Endodermal cell (in vitro differentiated cells): ENCODE measurements around the gene FOXL3. TPM values are rescaled to one million over a fixed set of nuclear protein-coding genes. Genes with fewer than 3 reads are reported as not detected.

Experiments used
- DNase-seq: peaks from one replicate; pipeline ENCODE4 v3.0.0-alpha.2; 2017
- H3K27ac ChIP-seq: 2 replicates; pipeline ENCODE4 v1.5.1; 2013; ENCODE audit warnings: mild to moderate bottlenecking, low read depth, low read length, moderate library complexity
- H3K27me3 ChIP-seq: 2 replicates; pipeline ENCODE4 v1.6.1; 2013; ENCODE audit warnings: mild to moderate bottlenecking, low read length, moderate library complexity; ENCODE audit not compliant: insufficient read depth, control insufficient read depth, poor library complexity, severe bottlenecking
- H3K36me3 ChIP-seq: 2 replicates; pipeline ENCODE4 v1.7.0; 2013; ENCODE audit warnings: mild to moderate bottlenecking, low read length, moderate library complexity; ENCODE audit not compliant: control insufficient read depth, insufficient read depth
- H3K4me1 ChIP-seq: one replicate; pipeline ENCODE4 v1.7.0; 2013; ENCODE audit warnings: low read length; ENCODE audit not compliant: control insufficient read depth, insufficient read depth
- H3K4me3 ChIP-seq: 2 replicates; pipeline ENCODE4 v1.5.1; 2013; ENCODE audit warnings: mild to moderate bottlenecking, low read length, moderate library complexity
- H3K9ac ChIP-seq: 2 replicates; pipeline ENCODE4 v1.6.1; 2013; ENCODE audit warnings: mild to moderate bottlenecking, low read length, moderate library complexity; ENCODE audit not compliant: poor library complexity, severe bottlenecking; ENCODE audit errors: extremely low read depth
- H3K9me3 ChIP-seq: 2 replicates; pipeline ENCODE4 v1.6.1; 2013; ENCODE audit warnings: mild to moderate bottlenecking, low read length, moderate library complexity; ENCODE audit not compliant: control insufficient read depth
- H3K27ac Mint-ChIP-seq: 2 replicates; pipeline ENCODE4 v1.8.0; 2020; ENCODE audit warnings: mixed read lengths
- H3K27me3 Mint-ChIP-seq: 2 replicates; pipeline ENCODE4 v1.8.0; 2021; ENCODE audit warnings: mild to moderate bottlenecking, mixed read lengths; ENCODE audit not compliant: insufficient read depth
- H3K36me3 Mint-ChIP-seq: 2 replicates; pipeline ENCODE4 v1.8.0; 2020; ENCODE audit warnings: low read depth, mixed read lengths
- H3K4me1 Mint-ChIP-seq: 2 replicates; pipeline ENCODE4 v1.8.0; 2020; ENCODE audit warnings: mixed read lengths
- H3K4me3 Mint-ChIP-seq: 2 replicates; pipeline ENCODE4 v1.8.0; 2020; ENCODE audit warnings: mild to moderate bottlenecking, moderate library complexity, mixed read lengths
- H3K9me3 Mint-ChIP-seq: 2 replicates; pipeline ENCODE4 v1.8.0; 2020; ENCODE audit warnings: mild to moderate bottlenecking, mixed read lengths
- WGBS, 2 experiments: methylation state at CpG; one replicate each; pipeline versions ENCODE4 v1.1.5 to v1.1.7; 2013; ENCODE audit warnings: missing lambda C conversion rate in 2 of 2, mixed read lengths in 1 of 2; ENCODE audit not compliant: insufficient coverage in 1 of 2, insufficient read length in 1 of 2; 5-methylcytosine and 5-hydroxymethylcytosine counted together
- total RNA-seq, 2 donors: library from RNA; stranded (reverse); fragmentation: NEBNext Ultra II Directional in 1 of 2; extraction: Animal tissue kit (Norgen Biotek cat#: 25700) in 1 of 2; gene quantifications; 2 replicates in 1 of 2; 3 replicates in 1 of 2; pipeline ENCODE4 v1.2.1, GENCODE V29; 2021
- TF ChIP-seq, protein P1 (sequence below): fragments of 200-600 bp; sonication (generic); conservative IDR thresholded peaks from 2 replicates; pipeline ENCODE4 v1.5.0; 2021; ENCODE audit warnings: antibody characterized with exemption, mild to moderate bottlenecking

FOXL3 gene
- total RNA-seq, 2 donors from 2014 or later = not detected

DNA sequence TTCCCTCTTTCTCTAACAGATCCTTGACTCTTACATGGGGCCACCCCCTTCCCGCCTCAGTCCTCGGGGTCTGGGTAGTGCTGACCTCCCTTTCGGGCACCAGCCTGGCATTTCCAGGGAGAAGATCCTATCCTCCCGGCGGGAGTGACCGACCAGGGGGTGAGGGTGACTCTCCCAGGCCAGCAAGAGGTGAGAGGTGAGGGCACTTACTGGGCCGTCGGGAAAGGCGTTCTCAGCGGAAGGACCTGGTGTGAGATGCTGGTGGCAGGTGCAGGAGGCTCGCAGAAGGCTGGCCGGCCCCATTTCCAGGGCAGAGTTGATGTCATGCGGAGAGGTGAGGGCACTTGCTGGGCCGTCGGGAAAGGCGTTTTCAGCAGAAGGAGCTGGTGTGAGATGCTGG is 4.2 kb upstream of the FOXL3 start:
- Mint-ChIP-seq H3K27me3 (peaks cover 61% of the 10 kb centered on the region), H3K27ac (no peak overlapping the region), H3K36me3 (no peaks in the 10 kb centered on the region), H3K4me1 (no peaks in the 10 kb centered on the region), H3K9me3 (peaks cover 7% of the 10 kb centered on the region), H3K4me3 (no peak overlapping the region)
- H3K27me3 ChIP-seq = peaks cover 21% of the 10 kb centered on the region
- no peak overlapping the region for H3K9ac ChIP-seq
- WGBS, 2 experiments = 86% methylated on average over 11 to 16 of the region's 16 CpGs
- no peak overlapping the region for H3K4me3 ChIP-seq
- no peaks in the 10 kb centered on the region for H3K4me1 ChIP-seq
- no peak overlapping the region for H3K27ac ChIP-seq
- no peak for DNase-seq
- TF ChIP-seq, protein P1, sequence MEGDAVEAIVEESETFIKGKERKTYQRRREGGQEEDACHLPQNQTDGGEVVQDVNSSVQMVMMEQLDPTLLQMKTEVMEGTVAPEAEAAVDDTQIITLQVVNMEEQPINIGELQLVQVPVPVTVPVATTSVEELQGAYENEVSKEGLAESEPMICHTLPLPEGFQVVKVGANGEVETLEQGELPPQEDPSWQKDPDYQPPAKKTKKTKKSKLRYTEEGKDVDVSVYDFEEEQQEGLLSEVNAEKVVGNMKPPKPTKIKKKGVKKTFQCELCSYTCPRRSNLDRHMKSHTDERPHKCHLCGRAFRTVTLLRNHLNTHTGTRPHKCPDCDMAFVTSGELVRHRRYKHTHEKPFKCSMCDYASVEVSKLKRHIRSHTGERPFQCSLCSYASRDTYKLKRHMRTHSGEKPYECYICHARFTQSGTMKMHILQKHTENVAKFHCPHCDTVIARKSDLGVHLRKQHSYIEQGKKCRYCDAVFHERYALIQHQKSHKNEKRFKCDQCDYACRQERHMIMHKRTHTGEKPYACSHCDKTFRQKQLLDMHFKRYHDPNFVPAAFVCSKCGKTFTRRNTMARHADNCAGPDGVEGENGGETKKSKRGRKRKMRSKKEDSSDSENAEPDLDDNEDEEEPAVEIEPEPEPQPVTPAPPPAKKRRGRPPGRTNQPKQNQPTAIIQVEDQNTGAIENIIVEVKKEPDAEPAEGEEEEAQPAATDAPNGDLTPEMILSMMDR = no peak
- H3K9me3 ChIP-seq = no peaks in the 10 kb centered on the region
- no peaks in the 10 kb centered on the region for H3K36me3 ChIP-seq

DNA sequence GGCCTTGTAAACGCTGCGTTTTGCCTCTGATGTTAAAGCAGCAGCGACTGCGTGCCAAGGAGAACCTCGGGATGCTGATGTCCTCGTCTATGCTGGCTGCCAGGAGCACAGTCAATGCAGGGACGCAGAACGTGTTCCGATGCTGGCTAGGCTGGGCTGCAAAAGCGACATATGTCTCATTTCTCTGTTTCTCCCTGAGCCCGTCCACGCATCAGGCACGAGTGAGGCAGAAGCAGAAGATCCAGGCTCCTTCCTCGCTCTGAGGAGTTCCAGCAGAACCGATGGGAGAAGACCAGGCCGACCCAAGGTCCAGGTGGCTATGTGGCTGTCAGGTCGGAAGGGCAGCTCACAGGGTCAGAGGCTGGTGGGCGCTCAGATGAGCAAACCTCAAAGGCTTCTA is 3.7 kb upstream of the FOXL3 start:
- peaks cover 23% of the 10 kb centered on the region for H3K27me3 ChIP-seq
- H3K4me1 Mint-ChIP-seq = no peaks in the 10 kb centered on the region
- H3K4me3 ChIP-seq = no peak overlapping the region
- H3K4me3 Mint-ChIP-seq = no peak overlapping the region
- no peaks in the 10 kb centered on the region for H3K9me3 ChIP-seq
- no peaks in the 10 kb centered on the region for H3K36me3 Mint-ChIP-seq
- H3K4me1 ChIP-seq = no peaks in the 10 kb centered on the region
- no peak overlapping the region for H3K9ac ChIP-seq
- H3K27ac ChIP-seq = no peak overlapping the region
- H3K27me3 Mint-ChIP-seq = peaks cover 57% of the 10 kb centered on the region
- 91 to 93% methylated on average over 16 to 18 of the region's 18 CpGs for WGBS, 2 experiments
- H3K27ac Mint-ChIP-seq = no peak overlapping the region
- H3K9me3 Mint-ChIP-seq = peaks cover 5% of the 10 kb centered on the region
- no peak for DNase-seq
- TF ChIP-seq, protein P1 = no peak
- no peaks in the 10 kb centered on the region for H3K36me3 ChIP-seq

DNA sequence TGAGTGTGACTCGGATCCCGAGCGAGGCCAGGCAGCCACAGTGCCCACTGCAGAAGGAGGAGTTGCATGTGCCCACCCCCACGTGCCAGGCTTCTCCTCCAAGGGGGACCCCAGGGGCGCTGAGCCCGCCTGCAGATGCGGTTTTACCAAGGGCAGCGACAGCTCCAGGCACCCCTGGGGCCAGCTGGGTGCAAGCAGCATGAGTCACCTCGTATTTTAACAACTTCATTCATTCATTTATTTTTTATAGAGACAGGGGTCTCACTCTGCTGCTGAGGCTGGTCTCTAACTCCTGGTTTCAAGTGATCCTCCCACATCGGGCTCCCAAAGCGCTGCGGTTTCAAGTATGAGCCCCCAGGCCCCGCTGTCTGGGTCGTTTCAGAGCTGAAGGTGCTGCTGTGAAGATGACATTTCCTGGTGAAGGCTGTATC is 1.3 kb upstream of the FOXL3 start:
- Histone ChIP-seq H3K36me3 (no peaks in the 10 kb centered on the region), H3K4me3 (no peak overlapping the region), H3K9ac (no peak overlapping the region), H3K27ac (no peak overlapping the region), H3K4me1 (no peaks in the 10 kb centered on the region), H3K9me3 (no peaks in the 10 kb centered on the region), H3K27me3 (peaks cover 47% of the 10 kb centered on the region)
- TF ChIP-seq, protein P1 = no peak
- no peak overlapping the region for H3K4me3 Mint-ChIP-seq
- H3K9me3 Mint-ChIP-seq = no peaks in the 10 kb centered on the region
- peaks cover 75% of the 10 kb centered on the region for H3K27me3 Mint-ChIP-seq
- H3K27ac Mint-ChIP-seq = no peak overlapping the region
- no peaks in the 10 kb centered on the region for H3K36me3 Mint-ChIP-seq
- 92 to 93% methylated on average over 10 to 14 of the region's 14 CpGs for WGBS, 2 experiments
- DNase-seq = no peak
- no peaks in the 10 kb centered on the region for H3K4me1 Mint-ChIP-seq
